Right lobe of liver (tissue), 6 donors: Measurements from ENCODE around the gene KCNRG. TPM values are rescaled to one million over a fixed set of nuclear protein-coding genes. Genes with fewer than 3 reads are reported as not detected.
"Not testable (repeated sequence)": the region's sequence is repeated elsewhere in the genome, so short reads cannot be mapped to it uniquely, and the experiment has no call there.

ENCODE experiments used
- ATAC-seq, 4 donors: fragments of 200-7000 bp; cut with Tn5 transposase; one replicate each; pipeline ENCODE4 v1.9.1; 2020; ENCODE audit warnings: mild to moderate bottlenecking in 4 of 4, moderate library complexity in 4 of 4
- DNase-seq, 3 donors: peaks; one replicate each; pipeline ENCODE4 v3.0.0-alpha.2; 2020
- H3K27ac ChIP-seq, 3 donors: fragments of 200-600 bp; one replicate each; pipeline ENCODE4 v1.8.0; 2022
- H3K27me3 ChIP-seq, 2 donors: fragments of 200-600 bp; one replicate each; pipeline ENCODE4 v1.8.0; 2022
- H3K36me3 ChIP-seq, 4 donors: fragments of 200-600 bp; sonication (generic) in 1 of 4; one replicate each; pipeline versions ENCODE4 v1.5.1 to v1.8.0; 2017 to 2022; ENCODE audit warnings: control low read depth in 1 of 4
- H3K4me1 ChIP-seq, 4 donors: fragments of 200-600 bp; sonication (generic) in 1 of 4; one replicate each; pipeline versions ENCODE4 v1.5.1 to v1.8.0; 2017 to 2022; ENCODE audit warnings: control low read depth in 1 of 4
- H3K4me3 ChIP-seq, 3 donors: fragments of 200-600 bp; one replicate each; pipeline ENCODE4 v1.8.0; 2022
- H3K9me3 ChIP-seq, 4 donors: fragments of 200-600 bp; sonication (generic) in 1 of 4; one replicate each; pipeline versions ENCODE4 v1.5.1 to v1.8.0; 2017 to 2022; ENCODE audit warnings: control low read depth in 1 of 4
- CTCF ChIP-seq, 4 donors: fragments of 200-600 bp in 3 of 4; fragments of 450-650 bp in 1 of 4; IDR thresholded peaks; one replicate each; pipeline versions ENCODE4 v1.5.1 to v1.8.0; 2016 to 2022; ENCODE audit warnings: antibody characterized with exemption in 4 of 4, mild to moderate bottlenecking in 2 of 4
- POLR2A ChIP-seq: fragments of 450-650 bp; IDR thresholded peaks from one replicate; pipeline ENCODE4 v1.6.1; 2017; ENCODE audit warnings: antibody characterized with exemption, mild to moderate bottlenecking
- WGBS: methylation state at CpG from one replicate; pipeline ENCODE4 v1.1.6; 2018; ENCODE audit warnings: low coverage, low lambda C conversion rate; ENCODE audit not compliant: insufficient coverage; ENCODE audit errors: missing lambda C conversion rate; 5-methylcytosine and 5-hydroxymethylcytosine counted together
- intact Hi-C, 2 donors: fragments of 100-400 bp; cut with DNase I; formaldehyde crosslinking; loops; one replicate each; pipeline versions ENCODE4 v1.11.2 to v1.14.1; 2022
- total RNA-seq, 6 experiments: library from RNA; depleted of rRNA in 2 of 6; stranded (reverse); fragments of >200 nt in 2 of 6; fragmentation: NEBNext Ultra II Directional in 3 of 6; extraction: Animal tissue kit (Norgen Biotek cat#: 25700) in 3 of 6; gene quantifications; one replicate each; pipeline versions ENCODE4 v1.1.0 to v1.2.4, GENCODE V29; 2016 to 2023
- donor health status: DM: no; HTN: yes; CAD: no.
- donor health status: DM: no; HTN: no; CAD: no.
- donor health status: DM: no; HTN: no; CAD: no.
- donor health status: DM: no; HTN: yes; CAD: no.
- donor health status: DM: no; HTN: yes; CAD: no.

KCNRG gene
- total RNA-seq, 6 experiments from 2014 or later: 0.18 to 0.50 (median 0.36) TPM; not detected in 2

DNA sequence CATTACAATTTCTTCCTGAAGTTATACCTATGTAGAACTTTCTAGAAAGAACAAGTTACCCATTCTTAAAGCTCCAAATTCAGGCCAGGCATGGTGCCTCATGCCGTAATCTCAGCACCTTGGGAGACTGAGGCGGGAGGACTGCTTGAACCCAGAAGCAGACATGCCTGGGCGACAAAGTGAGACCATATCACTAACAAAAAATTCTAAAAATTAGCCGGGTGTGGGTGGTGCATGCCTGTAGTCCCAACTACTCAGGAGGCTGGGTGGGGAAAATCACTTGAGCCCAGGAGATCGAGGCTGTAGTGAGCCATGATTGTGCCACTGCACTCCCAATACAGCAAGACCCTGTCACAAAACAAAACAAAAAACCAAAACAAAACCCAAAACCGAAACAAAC, 23.0 kb downstream of the KCNRG start:
- H3K4me1 ChIP-seq: peaks cover 0 to 3% (median 0%) of the 10 kb centered on the region in 4 donors
- TF ChIP-seq CTCF (IDR thresholded peaks at IDR 0.05) (no peak), POLR2A (no peak)
- no peak overlapping the region for H3K4me3 ChIP-seq
- intact Hi-C loops: no loop called here
- 97% methylated on average over 5 of the region's 6 CpGs for WGBS
- H3K9me3 ChIP-seq: no peaks in the 10 kb centered on the region
- no peaks in the 10 kb centered on the region for H3K27me3 ChIP-seq
- DNase-seq (no peak), ATAC-seq (no peak)
- no peak overlapping the region for H3K27ac ChIP-seq
- H3K36me3 ChIP-seq: no peaks in the 10 kb centered on the region

GRCh38 chr13:50052478-50052877, 37.2 kb downstream of the KCNRG start:
- TF ChIP-seq CTCF (IDR thresholded peaks at IDR 0.05): no peak
- no peak for TF ChIP-seq POLR2A
- Histone ChIP-seq H3K36me3 (no peaks in the 10 kb centered on the region), H3K9me3 (no peaks in the 10 kb centered on the region), H3K27ac (no peak overlapping the region), H3K4me1 (no peaks in the 10 kb centered on the region), H3K27me3 (no peaks in the 10 kb centered on the region), H3K4me3 (no peak overlapping the region)
- no peak for ATAC-seq
- intact Hi-C loops: no loop called here
- DNase-seq: no peak
- WGBS: 84% methylated on average over 4 of the region's 4 CpGs

DNA sequence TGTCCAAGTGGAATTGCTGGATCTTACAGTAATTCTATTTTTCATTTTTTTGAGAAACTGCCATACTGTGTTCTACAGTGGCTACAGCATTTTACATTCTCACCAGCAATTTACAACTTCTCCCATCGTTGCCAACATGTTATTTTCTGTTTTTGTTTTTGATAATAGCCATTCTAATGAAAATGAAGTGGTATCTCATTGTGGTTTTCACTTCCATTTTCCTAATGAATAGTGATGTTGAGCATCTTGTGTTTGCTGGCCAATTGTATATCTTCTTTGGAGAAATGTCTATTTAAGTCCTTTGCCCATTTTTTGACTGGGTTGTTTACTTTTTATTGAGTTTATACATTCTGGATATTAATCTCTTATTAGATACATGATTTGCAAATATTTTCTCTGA, 38.6 kb downstream of the KCNRG start:
- Histone ChIP-seq H3K36me3 (no peaks in the 10 kb centered on the region), H3K4me3 (no peak overlapping the region), H3K27ac (no peak overlapping the region), H3K4me1 (no peaks in the 10 kb centered on the region), H3K9me3 (no peaks in the 10 kb centered on the region), H3K27me3 (no peaks in the 10 kb centered on the region)
- intact Hi-C loops: no loop called here
- DNase-seq (no peak), ATAC-seq (no peak)
- no peak for TF ChIP-seq POLR2A
- TF ChIP-seq CTCF (IDR thresholded peaks at IDR 0.05): no peak
- WGBS: 79% methylated on average over 1 of the region's 1 CpG

DNA sequence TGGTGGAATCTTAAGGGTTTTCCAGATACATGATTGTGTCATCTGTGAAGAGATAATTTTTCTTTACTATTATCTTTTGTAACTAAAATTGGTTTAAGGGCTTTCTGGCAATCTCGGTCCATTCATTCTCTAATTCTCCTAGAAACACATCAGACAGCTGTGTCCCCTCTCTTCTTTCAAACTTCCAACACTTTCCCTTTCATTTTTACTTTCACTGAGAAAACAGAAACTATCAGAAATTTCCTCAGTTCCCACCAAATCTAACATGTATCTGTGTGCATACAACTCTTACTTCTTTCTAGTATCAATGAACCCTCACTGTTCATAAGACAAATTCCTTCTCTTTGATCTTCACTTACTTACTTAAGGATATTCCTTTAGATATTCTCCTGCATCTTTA, 40.2 kb downstream of the KCNRG start:
- intact Hi-C loops: no loop called here
- H3K4me3 ChIP-seq: no peak overlapping the region
- no peak overlapping the region for H3K27ac ChIP-seq
- no peak for DNase-seq
- 67% methylated on average over 1 of the region's 1 CpG for WGBS
- ATAC-seq: no peak
- no peaks in the 10 kb centered on the region for H3K36me3 ChIP-seq
- TF ChIP-seq POLR2A (no peak), CTCF (IDR thresholded peaks at IDR 0.05) (no peak)
- no peaks in the 10 kb centered on the region for H3K27me3 ChIP-seq
- no peaks in the 10 kb centered on the region for H3K4me1 ChIP-seq
- no peaks in the 10 kb centered on the region for H3K9me3 ChIP-seq

GRCh38 chr13:50060718-50061117, 45.5 kb downstream of the KCNRG start:
- Histone ChIP-seq H3K36me3 (no peaks in the 10 kb centered on the region), H3K9me3 (no peaks in the 10 kb centered on the region), H3K4me1 (no peaks in the 10 kb centered on the region), H3K27ac (no peak overlapping the region), H3K4me3 (no peak overlapping the region), H3K27me3 (no peaks in the 10 kb centered on the region)
- TF ChIP-seq POLR2A: no peak
- no peak for TF ChIP-seq CTCF (IDR thresholded peaks at IDR 0.05)
- ATAC-seq (no peak), DNase-seq (no peak)
- intact Hi-C loops: no loop called here
- WGBS: 91% methylated on average over 1 of the region's 1 CpG

- H3K36me3 ChIP-seq, ATAC-seq, intact Hi-C loops, H3K4me1 ChIP-seq, H3K4me3 ChIP-seq, H3K27ac ChIP-seq, H3K9me3 ChIP-seq, DNase-seq, H3K27me3 ChIP-seq: not testable (repeated sequence)
- 94% methylated on average over 7 of the region's 7 CpGs for WGBS
Observed at GRCh38 chr13:50062336-50062735, 47.1 kb downstream of the KCNRG start.
